GM19468 (cell line): Measurements from ENCODE around the gene PNMA6E.
"Not testable (repeated sequence)": the region's sequence is repeated elsewhere in the genome, so short reads cannot be mapped to it uniquely, and the experiment has no call there.

Source experiments
- ATAC-seq: cut with Tn5 transposase; IDR thresholded peaks from one replicate; pipeline ENCODE4 v1.9.1; 2021; ENCODE audit warnings: mild to moderate bottlenecking, moderate library complexity, moderate number of reproducible peaks; ENCODE audit not compliant: unreplicated experiment; ENCODE audit errors: extremely low read depth

PNMA6E gene

DNA sequence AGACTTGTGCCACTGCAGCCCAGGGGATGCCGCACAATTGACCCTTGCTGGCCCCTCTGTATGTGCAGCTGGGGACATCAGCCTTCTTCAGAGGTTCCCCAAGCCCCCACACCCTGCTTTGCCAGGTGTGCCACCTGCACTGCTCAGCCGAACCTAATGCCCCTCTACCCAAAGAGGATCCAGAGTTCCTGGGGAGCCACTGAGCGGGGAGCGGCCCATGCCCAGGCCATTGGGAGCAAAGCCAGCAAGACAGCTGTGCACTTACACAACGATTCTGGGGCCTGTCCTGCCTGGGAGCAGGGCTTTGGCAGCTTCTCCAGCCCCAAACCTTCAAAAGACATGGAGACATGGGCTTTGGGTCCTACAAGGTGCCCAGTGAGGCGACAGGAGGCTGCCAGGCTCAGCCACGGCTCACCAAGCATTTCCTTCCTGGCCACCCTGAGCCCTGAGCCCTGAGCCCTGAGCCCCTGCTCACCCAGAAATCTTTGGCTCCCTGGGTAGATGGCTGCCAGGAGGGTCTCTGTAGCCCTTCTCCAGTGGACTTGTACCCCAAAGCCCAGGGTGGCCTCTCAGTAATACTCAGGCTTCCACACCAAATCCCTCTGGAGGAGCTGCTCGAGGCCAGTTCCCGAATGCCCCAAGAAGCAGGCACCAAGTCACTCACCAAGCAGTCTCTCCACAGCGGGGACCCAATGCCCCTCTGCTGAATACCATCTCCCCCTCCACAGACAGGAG lies 13.0 kb downstream of the PNMA6E start:
- ATAC-seq = no peak

DNA sequence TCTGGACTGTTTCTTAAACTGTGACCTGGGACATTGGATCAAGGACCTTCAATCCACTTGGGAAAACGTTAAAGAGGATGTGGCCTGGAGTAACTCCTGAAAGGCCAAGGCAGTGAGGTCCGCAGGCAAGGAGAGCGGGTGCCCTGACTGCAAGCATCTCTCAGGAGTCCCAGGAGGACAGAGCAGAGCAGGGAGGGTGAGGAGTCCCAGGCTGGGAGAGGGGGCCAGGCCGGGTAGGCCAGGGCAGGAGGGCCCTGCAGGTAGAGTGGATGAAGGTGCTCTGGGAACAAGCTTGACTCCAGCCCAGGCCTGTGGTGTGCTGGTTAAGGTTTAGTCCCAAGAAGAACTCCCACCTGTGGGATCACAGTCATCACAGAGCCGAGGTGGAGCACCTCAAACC lies 13.8 kb downstream of the PNMA6E start:
- no peak for ATAC-seq

DNA sequence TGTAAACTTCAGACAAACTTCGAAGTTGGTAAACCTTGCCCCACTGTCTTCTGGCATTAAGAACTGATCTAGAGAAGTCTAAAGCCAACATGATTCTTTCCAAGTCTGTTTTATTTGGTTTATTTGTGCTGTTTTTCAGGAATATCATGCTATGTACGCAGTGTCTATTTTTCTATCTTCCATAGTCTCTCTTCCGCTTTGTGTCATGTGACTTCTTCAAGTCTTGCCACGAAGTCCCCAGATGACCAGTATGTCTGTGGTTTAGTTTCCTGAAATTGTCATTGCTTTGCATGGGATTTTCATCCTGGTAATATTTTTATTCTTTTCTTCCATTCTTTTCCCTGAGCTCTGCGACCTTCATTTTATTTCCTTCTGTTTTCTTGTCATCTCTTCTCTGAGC lies 15.1 kb downstream of the PNMA6E start:
- no peak for ATAC-seq

DNA sequence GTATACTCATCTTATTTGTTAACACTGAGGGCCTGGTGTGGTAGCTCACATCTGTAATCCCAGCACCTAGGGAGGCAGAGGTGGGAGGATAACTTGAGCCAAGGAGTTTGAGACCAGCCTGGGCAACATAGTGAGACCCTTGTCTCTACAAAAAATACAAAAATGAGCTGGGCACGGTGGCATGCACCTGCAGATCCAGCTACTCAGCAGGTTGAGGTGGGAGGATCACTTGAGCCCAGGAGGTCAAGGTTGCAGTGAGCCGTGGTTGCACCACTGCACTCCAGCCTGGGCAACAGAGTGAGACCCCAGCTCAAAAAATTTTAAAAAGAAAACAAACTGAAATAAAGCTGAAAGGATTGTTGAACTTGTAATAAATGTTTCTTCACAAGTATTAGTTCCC lies 16.2 kb downstream of the PNMA6E start:
- ATAC-seq = not testable (repeated sequence)

DNA sequence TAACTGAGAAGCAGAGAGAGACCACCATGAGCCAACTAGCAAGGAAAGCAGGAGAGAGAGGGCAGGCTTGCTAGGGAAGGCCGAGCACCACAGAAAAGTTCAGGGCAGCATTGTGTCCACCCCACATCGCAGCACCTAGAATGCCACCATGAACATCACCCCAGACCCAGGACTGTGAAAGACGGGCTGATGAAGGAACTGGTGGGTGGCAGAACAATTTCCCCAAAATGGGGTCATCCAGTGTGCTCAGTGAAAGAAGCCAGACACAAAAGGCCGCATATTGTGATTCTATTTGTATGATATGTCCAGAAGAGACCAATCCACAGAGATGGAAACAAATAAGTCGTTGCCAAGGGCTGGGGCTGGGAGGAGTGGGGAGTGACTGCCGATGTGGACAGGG lies 16.8 kb downstream of the PNMA6E start:
- no peak for ATAC-seq

DNA sequence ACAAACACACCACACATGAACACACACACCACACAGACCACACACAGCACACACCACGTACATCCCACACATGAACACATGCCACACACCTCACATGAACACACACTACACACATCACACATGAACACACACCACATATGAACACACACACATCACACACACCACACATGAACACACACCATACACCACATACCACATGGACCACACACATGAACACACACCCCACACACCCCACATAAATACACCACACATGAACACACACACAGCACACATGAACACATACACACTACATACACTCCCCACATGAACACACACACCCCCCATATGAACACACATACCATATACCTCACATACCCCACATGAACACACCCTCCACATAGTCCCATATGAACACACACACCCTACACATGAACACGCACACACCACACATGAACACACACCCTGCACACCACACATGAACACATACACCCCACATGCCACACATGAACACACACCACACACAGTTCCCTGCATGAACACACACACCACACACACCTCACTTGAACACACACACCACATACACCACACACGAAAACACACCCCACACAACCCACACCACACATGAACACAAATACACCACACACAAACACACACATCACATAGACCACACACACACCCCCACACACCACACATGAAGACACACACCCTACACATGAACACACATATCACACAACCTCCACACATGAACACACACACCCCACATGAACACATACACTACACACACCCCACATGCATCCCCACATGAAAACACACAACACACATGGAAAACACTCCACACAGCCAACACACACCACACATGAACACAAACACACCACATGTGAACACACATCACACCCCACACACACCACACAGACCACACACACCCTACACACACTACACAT lies 18.3 kb downstream of the PNMA6E start:
- ATAC-seq = no peak

DNA sequence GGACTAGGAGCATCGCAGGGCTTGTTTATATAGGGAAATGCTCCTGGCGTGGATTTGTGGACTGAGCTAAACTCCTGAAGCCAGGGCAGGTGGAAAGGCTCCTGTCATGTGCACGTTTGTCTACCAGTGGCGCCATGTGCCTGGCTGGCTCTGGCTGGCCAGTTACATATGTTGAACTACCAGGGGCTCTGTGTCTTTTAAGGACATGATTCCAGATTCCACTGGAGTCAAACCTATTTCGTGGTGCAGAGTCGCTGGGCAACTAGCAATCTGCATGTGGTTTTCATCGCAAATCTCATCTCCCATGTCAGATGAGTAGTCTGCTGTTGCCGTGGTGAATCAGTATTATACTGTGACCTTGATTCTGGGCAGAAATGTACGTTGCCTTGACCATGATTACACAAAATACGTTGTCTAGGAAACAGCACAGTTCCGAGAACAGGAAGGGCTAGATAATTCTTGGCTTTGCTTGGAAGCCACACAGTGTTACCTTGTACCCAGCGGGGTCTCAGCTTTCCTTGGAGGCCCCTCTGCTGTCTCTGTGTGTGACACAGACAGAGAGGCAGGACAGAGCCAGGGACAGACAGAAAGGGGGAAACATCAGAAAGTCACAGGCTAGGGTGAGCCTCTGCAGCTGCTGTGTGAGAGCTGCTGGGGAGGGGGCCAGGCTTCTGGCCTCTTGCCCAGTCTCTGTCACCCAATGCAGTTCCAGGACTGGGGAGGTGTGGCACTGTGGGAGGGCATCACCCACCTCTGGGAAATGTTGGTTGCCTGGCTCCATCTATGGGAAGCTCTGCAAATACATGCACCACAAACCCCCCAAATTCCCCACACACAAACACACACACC lies 19.2 kb downstream of the PNMA6E start:
- no peak for ATAC-seq

DNA sequence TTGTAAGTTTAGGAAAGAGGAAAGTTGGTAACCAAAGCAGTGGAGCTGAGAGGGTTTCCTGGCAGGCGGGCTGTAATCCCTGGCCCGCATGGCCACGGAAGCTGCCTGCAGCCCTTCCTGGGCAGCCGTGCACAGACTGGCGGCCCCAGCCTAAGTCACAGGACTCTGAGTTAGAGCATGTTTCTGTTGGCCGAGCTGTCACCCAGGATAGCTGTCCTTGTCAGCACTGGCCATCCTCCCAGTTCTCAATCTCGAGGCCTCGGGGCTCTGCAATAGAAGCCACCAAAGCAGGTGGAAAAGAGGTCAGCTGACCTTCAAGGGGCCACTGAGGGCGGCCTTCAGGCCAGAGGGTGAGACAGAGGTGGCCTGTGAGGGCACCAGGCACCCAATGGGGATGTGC lies 20.5 kb downstream of the PNMA6E start:
- ATAC-seq = no peak

DNA sequence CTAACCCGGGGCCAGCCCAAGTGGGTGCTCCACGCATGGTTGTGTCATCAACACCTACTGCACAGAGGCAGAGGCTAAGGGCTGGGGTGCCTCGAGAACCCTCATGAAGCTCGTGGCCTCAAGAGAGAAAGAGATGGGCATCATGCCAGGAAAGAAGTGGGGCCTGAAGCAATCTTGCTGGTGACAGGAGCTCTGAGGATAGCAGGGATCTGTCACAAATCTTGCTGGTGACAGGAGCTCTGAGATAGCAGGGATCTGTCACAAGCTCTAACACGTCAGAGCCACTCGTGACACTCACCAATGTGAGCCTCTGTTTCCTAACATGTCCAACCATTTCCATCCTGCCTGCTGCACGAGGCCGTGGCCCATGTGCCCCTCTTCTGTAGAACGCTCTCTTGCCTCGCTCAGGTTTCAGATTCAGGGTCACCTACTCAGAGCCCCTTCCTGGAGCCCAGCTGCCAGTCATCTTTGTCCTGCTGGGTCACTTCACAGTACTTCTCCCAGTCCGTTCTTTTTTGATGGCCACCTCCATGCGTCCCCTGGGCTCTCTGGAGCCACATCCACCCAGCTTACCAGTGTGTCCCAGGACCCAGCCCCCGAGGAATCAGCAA lies 21.1 kb downstream of the PNMA6E start:
- no peak for ATAC-seq

DNA sequence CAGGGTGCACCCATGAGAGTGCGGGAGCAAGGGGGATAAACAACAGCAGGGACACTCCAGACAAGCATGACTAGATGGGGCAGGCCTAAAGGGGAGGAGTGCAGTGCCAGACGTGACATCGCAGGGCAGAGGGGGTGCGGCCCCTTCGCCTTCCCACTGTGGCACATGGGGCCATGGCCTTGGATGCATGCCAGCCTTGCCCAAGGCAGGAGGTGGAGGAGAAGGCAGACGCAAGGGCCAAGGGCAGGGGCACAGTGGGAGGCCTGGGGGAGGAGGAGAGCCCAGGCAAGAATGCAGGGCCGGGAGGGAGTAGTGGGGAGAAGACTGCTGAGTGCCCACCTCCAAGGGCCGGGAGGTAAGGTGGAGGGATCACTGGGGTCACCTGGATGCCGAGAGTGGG lies 21.6 kb downstream of the PNMA6E start:
- ATAC-seq = no peak

DNA sequence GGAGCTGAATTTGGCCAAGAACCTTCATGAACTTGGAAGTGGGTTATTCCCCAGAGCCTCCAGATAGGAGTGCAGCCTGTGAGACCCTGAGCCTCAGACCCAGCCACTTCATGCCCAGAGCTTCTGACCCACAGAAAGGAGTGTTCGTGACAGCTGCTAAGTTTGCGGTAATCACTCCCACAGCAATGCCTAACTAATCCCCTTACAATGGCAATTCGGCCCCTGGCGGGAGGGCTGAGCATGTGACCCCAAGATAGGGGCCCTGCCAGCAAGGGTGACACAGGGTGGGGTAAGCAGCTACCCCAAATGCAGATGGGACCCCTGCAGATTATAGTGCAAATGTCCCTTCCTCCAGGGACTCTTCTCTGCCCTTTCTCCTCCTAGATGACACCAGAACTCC lies 22.5 kb downstream of the PNMA6E start:
- no peak for ATAC-seq

DNA sequence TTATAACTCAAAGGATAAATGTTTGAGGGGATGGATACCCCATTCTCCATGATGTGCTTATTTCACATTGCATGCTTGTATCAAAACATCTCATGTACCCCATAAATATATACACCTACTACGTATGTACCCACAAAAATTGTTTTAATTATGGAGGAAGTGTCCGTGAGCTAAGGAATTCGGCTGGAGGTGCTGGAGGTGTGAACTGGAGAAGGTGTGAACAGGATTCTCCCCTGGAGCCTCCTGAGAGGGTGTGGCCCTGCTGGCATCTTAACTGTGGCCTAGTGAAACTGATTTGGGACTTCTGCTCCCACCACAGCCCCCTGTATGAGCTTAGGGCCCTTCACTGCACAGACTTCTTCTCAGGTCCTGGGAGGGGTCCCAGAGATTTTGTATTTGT lies 23.4 kb downstream of the PNMA6E start:
- ATAC-seq = no peak

DNA sequence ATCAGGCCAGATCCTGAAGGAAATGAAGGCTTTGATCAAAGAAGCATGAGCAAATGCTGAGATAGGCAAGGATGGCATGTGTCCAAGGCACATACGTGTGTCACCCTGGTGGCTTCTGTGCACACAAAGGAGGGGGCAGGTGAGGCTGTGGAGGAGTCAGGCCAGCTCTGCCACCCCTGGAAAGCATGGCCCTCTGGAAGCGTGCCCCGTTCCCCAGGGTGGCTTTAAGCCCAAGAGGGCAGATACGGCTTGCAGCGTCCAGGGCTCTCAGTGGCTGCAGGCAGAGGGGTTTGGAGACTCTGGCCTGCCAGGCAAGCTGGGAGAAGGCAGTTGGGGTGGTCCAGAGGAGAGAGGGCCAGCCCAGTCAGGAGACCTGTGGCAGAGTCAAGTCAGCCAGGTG lies 25.6 kb downstream of the PNMA6E start:
- ATAC-seq = no peak

DNA sequence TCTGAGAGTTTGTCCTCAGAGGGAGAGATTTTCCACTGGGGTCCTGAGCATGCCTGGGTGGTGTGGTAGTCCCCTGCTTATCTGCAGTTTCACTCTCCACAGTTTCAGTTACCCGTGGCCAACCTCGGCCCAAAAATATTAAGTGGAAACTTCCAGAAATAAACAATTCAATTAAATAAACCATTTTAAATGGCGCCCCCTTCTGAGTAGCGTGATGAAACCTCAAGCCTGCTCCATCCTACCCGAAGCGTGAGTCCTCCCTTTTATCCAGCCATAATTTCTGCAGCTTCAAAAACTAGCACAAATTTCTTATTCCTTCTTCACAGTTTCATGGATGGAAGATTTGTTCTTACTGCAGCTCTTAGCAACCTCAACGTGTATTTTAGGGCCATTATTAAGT lies 26.7 kb downstream of the PNMA6E start:
- ATAC-seq = no peak

DNA sequence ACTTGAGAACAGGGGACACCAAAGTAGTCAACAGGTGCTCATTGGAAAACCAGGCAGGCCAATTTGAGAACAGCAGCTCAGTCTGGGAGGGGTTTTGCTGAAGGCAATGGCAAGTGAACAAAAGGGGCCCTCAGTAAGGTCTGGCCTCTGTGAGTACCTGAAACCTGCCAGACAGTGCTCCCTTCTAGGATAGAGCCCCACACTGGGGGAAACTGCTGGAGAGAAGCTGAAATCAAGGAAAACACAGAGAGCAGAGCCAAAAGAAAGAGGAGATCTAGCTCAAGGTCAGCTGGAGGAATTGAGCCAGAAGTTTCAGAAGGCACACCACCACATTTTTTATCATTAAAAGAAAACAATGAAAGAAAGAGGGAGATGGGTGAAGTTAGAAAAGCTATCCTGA lies 28.2 kb downstream of the PNMA6E start:
- ATAC-seq = no peak

DNA sequence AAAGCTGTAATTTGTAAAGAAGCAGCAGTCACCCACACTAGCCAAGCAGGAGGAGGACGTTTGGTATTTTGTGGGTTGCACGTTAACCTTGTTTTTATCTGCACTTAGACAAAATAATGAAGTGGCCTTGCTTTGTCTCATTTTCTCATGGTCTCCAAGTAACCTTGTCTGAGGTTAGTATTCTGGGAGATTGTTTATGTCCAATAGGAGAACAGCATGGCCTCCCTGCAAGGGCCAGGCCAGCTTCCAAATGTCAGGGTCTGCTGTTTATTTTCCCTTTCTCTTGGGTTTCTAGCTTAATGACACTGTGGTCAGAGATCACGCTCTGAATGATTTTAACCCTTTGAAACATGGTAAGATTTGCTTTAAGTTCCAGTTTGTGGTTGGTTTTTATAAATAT lies 29.9 kb downstream of the PNMA6E start:
- ATAC-seq = no peak

DNA sequence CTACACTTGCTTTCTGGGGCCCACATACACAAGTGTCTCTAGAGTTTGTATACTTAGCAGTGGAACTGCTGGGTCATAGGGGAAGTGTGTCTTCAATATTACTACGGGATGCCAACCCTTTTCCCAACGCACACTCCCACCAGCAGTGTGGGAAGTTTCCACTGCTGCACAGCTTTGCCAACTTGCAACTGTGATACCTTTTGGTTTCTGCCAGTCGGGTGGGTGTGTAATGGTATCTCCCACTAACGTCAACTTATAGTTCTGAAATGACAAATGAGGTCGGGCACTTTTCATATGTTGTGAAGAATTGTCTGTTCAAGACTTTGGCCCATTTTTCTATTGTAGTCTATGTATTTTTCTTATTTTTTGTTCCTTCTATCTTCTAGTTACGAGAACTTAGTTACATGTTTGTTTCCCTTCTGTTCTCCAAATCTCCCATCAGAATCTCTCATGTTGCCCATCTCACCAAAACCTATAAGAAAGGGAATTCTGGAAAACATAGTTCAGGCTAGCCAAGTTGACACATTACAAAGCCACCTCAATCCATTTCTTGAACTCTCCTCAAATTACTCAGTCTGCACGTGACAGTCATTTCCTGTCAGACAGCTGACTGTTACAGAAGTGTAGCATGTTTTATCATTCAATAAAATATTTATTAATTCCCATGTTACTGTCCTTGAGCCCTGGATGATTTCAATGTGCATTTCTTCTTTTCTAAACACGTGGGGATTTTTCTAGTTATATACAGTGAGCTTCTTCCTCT lies 30.7 kb downstream of the PNMA6E start:
- no peak for ATAC-seq

DNA sequence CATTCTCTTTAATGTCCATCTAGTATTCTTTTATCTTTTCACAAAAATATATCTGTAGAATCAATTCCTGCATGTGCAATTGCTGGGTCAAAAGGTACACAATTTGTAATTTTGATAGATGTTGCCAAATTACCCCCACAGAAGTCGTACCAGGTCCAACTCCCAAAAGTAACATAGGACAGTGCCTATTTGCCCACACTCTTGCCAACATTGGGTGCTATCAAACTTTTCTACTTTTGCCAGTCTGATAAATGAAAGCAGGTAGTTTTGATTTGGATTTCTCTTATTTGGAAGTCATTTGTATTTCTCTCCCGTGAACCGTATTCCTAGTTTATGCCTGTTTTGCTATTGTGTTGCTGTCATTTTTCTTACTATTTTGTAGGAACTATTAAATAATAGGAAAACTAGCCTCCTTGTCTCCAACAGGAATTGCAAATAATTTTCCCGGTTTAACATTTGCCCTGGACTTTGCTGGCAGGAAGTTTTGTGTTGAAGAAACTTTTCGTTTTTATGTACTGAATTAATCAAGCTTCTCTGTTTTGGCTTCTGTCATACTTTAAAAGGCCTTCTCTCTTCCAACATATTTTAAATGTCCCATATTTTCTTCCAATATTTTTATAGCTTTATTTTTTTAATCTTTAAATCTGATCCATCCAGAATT lies 34.1 kb downstream of the PNMA6E start:
- ATAC-seq = no peak

DNA sequence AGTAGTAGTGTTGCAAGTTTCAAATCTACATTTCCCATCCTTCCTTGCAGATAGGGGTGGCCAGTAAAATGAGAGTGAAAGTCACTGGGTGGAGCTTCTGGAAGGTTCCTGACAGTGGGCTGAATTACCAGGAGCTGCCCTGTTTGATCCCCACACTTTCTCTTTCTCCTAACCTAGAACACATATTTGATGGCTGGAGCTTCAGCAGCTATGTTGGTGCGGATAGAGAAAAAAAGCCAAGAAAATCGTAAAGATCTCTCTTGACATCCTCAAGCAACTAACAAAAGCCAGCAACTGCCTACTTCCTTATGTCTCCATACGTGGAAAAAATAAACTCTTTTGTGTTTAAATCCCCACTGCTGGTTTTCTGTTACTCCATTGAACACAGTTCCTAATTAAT lies 35.0 kb downstream of the PNMA6E start:
- ATAC-seq = no peak
